Endothelial cell of umbilical vein (primary cell): ENCODE measurements around the gene ZDHHC14. TPM values are rescaled to one million over a fixed set of nuclear protein-coding genes. Genes with fewer than 3 reads are reported as not detected.

Experiments used
- BruUV-seq: library from RNA; stranded (reverse); fragments of 400-500 nt; replicated peaks from 2 replicates; lab custom pipeline; 2021; lab: Mats Ljungman, UMichigan
- CTCF ChIA-PET: fragments of 300-600, 350-600 bp; sonication (Branson Sonifier 250); formaldehyde crosslinking; loops from one replicate; lab custom pipeline; 2021; ENCODE audit warnings: antibody characterized with exemption, inconsistent platforms; lab: Charles Lee
- POLR2A ChIA-PET: fragments of 300-600, 350-600 bp; sonication (Branson Sonifier 250); formaldehyde crosslinking; loops from one replicate; lab custom pipeline; 2021; ENCODE audit warnings: antibody characterized with exemption, inconsistent platforms; lab: Charles Lee
- DNase-seq: peaks from one replicate; pipeline ENCODE4 v3.0.0-alpha.2; 2011; ENCODE audit warnings: low read depth, low spot score
- FAIRE-seq: peaks from 2 replicates; lab custom pipeline; 2011; peaks lifted over from hg19 to GRCh38; lab: Jason Lieb, UNC
- H2AFZ ChIP-seq: 2 replicates; pipeline ENCODE4 v1.6.0; 2012; ENCODE audit warnings: low read depth, low read length, control low read depth, inconsistent platforms
- H3K27ac ChIP-seq: 2 replicates; pipeline ENCODE4 v1.5.1; 2011; ENCODE audit warnings: low read depth, mild to moderate bottlenecking, control low read depth, low read length, moderate library complexity; ENCODE audit not compliant: insufficient read depth
- H3K27me3 ChIP-seq, 2 experiments: 2 replicates each; pipeline versions ENCODE4 v1.6.0 to v1.6.1; 2011; ENCODE audit warnings: low read length in 2 of 2, mixed read lengths in 1 of 2; ENCODE audit not compliant: control insufficient read depth in 2 of 2, insufficient read depth in 2 of 2
- H3K36me3 ChIP-seq, 2 experiments: 2 replicates in 1 of 2; 3 replicates in 1 of 2; pipeline ENCODE4 v1.5.1; 2011; ENCODE audit warnings: low read length in 2 of 2, mild to moderate bottlenecking in 1 of 2, moderate library complexity in 1 of 2; ENCODE audit not compliant: control insufficient read depth in 2 of 2, insufficient read depth in 2 of 2; ENCODE audit errors: extremely low read depth in 1 of 2
- H3K4me1 ChIP-seq: 3 replicates; pipeline ENCODE4 v1.5.1; 2011; ENCODE audit warnings: mild to moderate bottlenecking, low read length; ENCODE audit not compliant: control insufficient read depth, insufficient read depth; ENCODE audit errors: extremely low read depth
- H3K4me2 ChIP-seq: 2 replicates; pipeline ENCODE4 v1.6.1; 2011; ENCODE audit warnings: low read length, control low read depth, mixed read lengths; ENCODE audit not compliant: insufficient read depth
- H3K4me3 ChIP-seq, 3 experiments: fragments of 200-600 bp in 1 of 3; sonication (generic), shearing (Covaris generic) in 1 of 3; replicated peaks in 1 of 3; 2 replicates each; pipeline ENCODE4 v1.5.1; 2011 to 2016; ENCODE audit warnings: control low read depth in 3 of 3, low read length in 3 of 3, mild to moderate bottlenecking in 2 of 3, inconsistent platforms in 1 of 3, low read depth in 1 of 3, moderate library complexity in 1 of 3; ENCODE audit not compliant: insufficient read depth in 1 of 3
- H3K79me2 ChIP-seq: 2 replicates; pipeline ENCODE4 v1.6.0; 2012; ENCODE audit warnings: low read length, inconsistent platforms; ENCODE audit not compliant: control insufficient read depth, insufficient read depth
- H3K9ac ChIP-seq: replicated peaks from 2 replicates; pipeline ENCODE3; 2011; ENCODE audit warnings: low read length, control low read depth; ENCODE audit not compliant: insufficient read depth; ENCODE audit errors: extremely low read depth
- H3K9me1 ChIP-seq: replicated peaks from 3 replicates; pipeline ENCODE4 v1.6.0; 2011; ENCODE audit warnings: mild to moderate bottlenecking, low read length; ENCODE audit not compliant: control insufficient read depth, insufficient read depth; ENCODE audit errors: extremely low read depth
- H3K9me3 ChIP-seq: replicated peaks from 2 replicates; pipeline ENCODE4 v1.5.1; 2012; ENCODE audit warnings: low read length, inconsistent platforms; ENCODE audit not compliant: control insufficient read depth, insufficient read depth
- H4K20me1 ChIP-seq: replicated peaks from 2 replicates; pipeline ENCODE3; 2011; ENCODE audit warnings: mild to moderate bottlenecking, low read length; ENCODE audit not compliant: control insufficient read depth, insufficient read depth; ENCODE audit errors: extremely low read depth
- CTCF ChIP-seq, 2 donors: IDR thresholded peaks; 1 replicate in 1 of 2; 2 replicates in 1 of 2; pipeline ENCODE4 v1.5.1; 2011; ENCODE audit warnings: low read length in 2 of 2, mild to moderate bottlenecking in 2 of 2, moderate library complexity in 2 of 2, control low read depth in 1 of 2, inconsistent platforms in 1 of 2, low read depth in 1 of 2; ENCODE audit not compliant: insufficient read depth in 1 of 2; ENCODE audit errors: extremely low read depth in 1 of 2
- FOS ChIP-seq: IDR thresholded peaks from 2 replicates; pipeline ENCODE4 v1.6.1; 2011; ENCODE audit warnings: mild to moderate bottlenecking, low read length, moderate library complexity, borderline replicate concordance; ENCODE audit not compliant: insufficient read depth
- GATA2 ChIP-seq: IDR thresholded peaks from 2 replicates; pipeline ENCODE4 v1.7.0; 2011; ENCODE audit warnings: low read depth, mild to moderate bottlenecking, moderate library complexity, mixed read lengths, low read length; ENCODE audit not compliant: insufficient read length, insufficient read depth
- JUN ChIP-seq: IDR thresholded peaks from 2 replicates; pipeline ENCODE4 v1.6.1; 2011; ENCODE audit warnings: borderline replicate concordance, low read depth; ENCODE audit not compliant: insufficient read length, insufficient read depth
- MAX ChIP-seq: IDR thresholded peaks from 2 replicates; pipeline ENCODE4 v1.6.1; 2011; ENCODE audit not compliant: insufficient read depth, insufficient read length
- POLR2A ChIP-seq: IDR thresholded peaks from 2 replicates; pipeline ENCODE4 v1.6.1; 2012; ENCODE audit warnings: low read depth, mild to moderate bottlenecking, control low read depth, low read length
- POLR2AphosphoS5 ChIP-seq: IDR thresholded peaks from 2 replicates; pipeline ENCODE4 v1.6.1; 2012; ENCODE audit warnings: low read depth, mild to moderate bottlenecking, control low read depth, low read length, moderate library complexity; ENCODE audit not compliant: insufficient read depth
- dilution Hi-C: fragments of 300-500 bp; cut with MboI; formaldehyde crosslinking; loops from one replicate; pipeline ENCODE4 v1.15.0; 2019; ENCODE audit warnings: low sequenced_read_pairs; ENCODE audit not compliant: extremely low pct_ligation_motif_present
- intact Hi-C: fragments of 100-400 bp; cut with micrococcal nuclease; formaldehyde crosslinking; loops from one replicate; pipeline ENCODE4 v1.10.0; 2022
- polyA plus RNA-seq, 4 experiments: library from polyadenylated mRNA; depleted of rRNA in 3 of 4; stranded (reverse) in 3 of 4; unstranded in 1 of 4; fragments of >200 nt; gene quantifications; 2 replicates each; pipeline versions ENCODE4 v1.2.1 to v1.2.3, GENCODE V29; 2011 to 2012; ENCODE audit warnings: missing spikeins in 1 of 4
- total RNA-seq: library from RNA; stranded (reverse); gene quantifications from 2 replicates; pipeline ENCODE4 v1.2.3, GENCODE V29; 2021

Gene ZDHHC14
- total and polyA plus RNA-seq, 2 donors (not counting 3 experiments of a cell fraction or from before 2014, with no cell fraction given), result 23.0 to 25.6 TPM

GRCh38 chr6:157647261-157647915 lies 266.4 kb downstream of the ZDHHC14 start:
- FAIRE-seq (peak; percentile 55), DNase-seq (no peak)
- H3K9me1 ChIP-seq, result no peaks in the 10 kb centered on the region
- no peaks in the 10 kb centered on the region for H3K27me3 ChIP-seq
- peaks cover 11% of the 10 kb centered on the region for H3K4me1 ChIP-seq
- no TSS peak for BruUV-seq
- no peak overlapping the region for H3K27ac ChIP-seq
- intact Hi-C loops, result no loop called here
- H2AFZ ChIP-seq, result no peak overlapping the region
- no peaks in the 10 kb centered on the region for H3K79me2 ChIP-seq
- H3K4me2 ChIP-seq, result no peak overlapping the region
- H3K9me3 ChIP-seq, result no peaks in the 10 kb centered on the region
- dilution Hi-C loops, result no loop called here
- ChIA-PET CTCF (interaction anchor here (1.0 to 1.6 kb wide), 2 partner anchors 10 to 226 kb away, joined by 3 to 4 read pairs; no protein-coding TSS in a partner anchor), POLR2A (no interaction called here)
- no peaks in the 10 kb centered on the region for H4K20me1 ChIP-seq
- TF ChIP-seq JUN (no peak), FOS (no peak), POLR2AphosphoS5 (no peak)
- H3K4me3 ChIP-seq, result no peak overlapping the region
- H3K9ac ChIP-seq, result no peak overlapping the region
- no peaks in the 10 kb centered on the region for H3K36me3 ChIP-seq

- intact Hi-C loops, result no loop called here
- no peaks in the 10 kb centered on the region for H3K9me1 ChIP-seq
- DNase-seq, result no peak
- H3K27ac ChIP-seq, result no peak overlapping the region
- BruUV-seq, result no TSS peak
- H2AFZ ChIP-seq, result no peak overlapping the region
- H4K20me1 ChIP-seq, result no peaks in the 10 kb centered on the region
- FAIRE-seq, result no peak
- H3K27me3 ChIP-seq, result no peaks in the 10 kb centered on the region
- no peak overlapping the region for H3K9ac ChIP-seq
- ChIA-PET POLR2A (no interaction called here), CTCF (interaction anchor here (1.2 to 1.4 kb wide), 3 partner anchors 8 to 18 kb away, joined by 3 to 4 read pairs (median 3); no protein-coding TSS in a partner anchor)
- no peaks in the 10 kb centered on the region for H3K9me3 ChIP-seq
- H3K4me2 ChIP-seq, result no peak overlapping the region
- no peak overlapping the region for H3K4me3 ChIP-seq
- H3K36me3 ChIP-seq, result no peaks in the 10 kb centered on the region
- no peaks in the 10 kb centered on the region for H3K79me2 ChIP-seq
- H3K4me1 ChIP-seq, result peaks cover 11% of the 10 kb centered on the region
- dilution Hi-C loops, result no loop called here
- no peak for TF ChIP-seq POLR2AphosphoS5
- no peak for TF ChIP-seq CTCF (IDR thresholded peaks at IDR 0.05; ENCODE audit: extremely low read depth in 1 of 2, insufficient read depth in 1 of 2, low read depth in 1 of 2, low read length in 2 of 2)
- no peak for TF ChIP-seq POLR2A
- no peak for TF ChIP-seq MAX
- TF ChIP-seq FOS, result no peak
- no peak for TF ChIP-seq GATA2
- no peak for TF ChIP-seq JUN
These were observed 267.6 kb downstream of the ZDHHC14 start for GRCh38 chr6:157648561-157648960.
